Activated T-helper 1 cell treated with anti-CD3 and anti-CD28 coated beads, Interleukin-12 subunit alpha, Interleukin-12 subunit beta, Interleukin-2, Interleukin-4 antibody, amounts not matched to agents 30 ng/mL and 10 ng/mL and 1 ng/mL, durations not matched to agents 14 hours and 24 hours and 36 hours (primary cell): ENCODE data around the gene RPS6KA3. TPM values are rescaled to one million over a fixed set of nuclear protein-coding genes. Genes with fewer than 3 reads are reported as not detected.
"Not testable (repeated sequence)": the region's sequence is repeated elsewhere in the genome, so short reads cannot be mapped to it uniquely, and the experiment has no call there.

Source experiments
- DNase-seq: peaks from one replicate; pipeline ENCODE4 v3.0.0; 2021; ENCODE audit warnings: low spot score
- H3K27ac Mint-ChIP-seq: one replicate; pipeline ENCODE4 v1.8.0; 2021; ENCODE audit warnings: mild to moderate bottlenecking, mixed read lengths
- H3K27me3 Mint-ChIP-seq: one replicate; pipeline ENCODE4 v1.8.0; 2022; ENCODE audit warnings: mild to moderate bottlenecking, moderate library complexity, mixed read lengths; ENCODE audit not compliant: insufficient read depth
- H3K36me3 Mint-ChIP-seq: one replicate; pipeline ENCODE4 v1.8.0; 2021; ENCODE audit warnings: low read depth, mixed read lengths
- H3K4me1 Mint-ChIP-seq: one replicate; pipeline ENCODE4 v1.8.0; 2021; ENCODE audit warnings: low read depth, mixed read lengths
- H3K4me3 Mint-ChIP-seq: one replicate; pipeline ENCODE4 v1.8.0; 2021; ENCODE audit warnings: mild to moderate bottlenecking, moderate library complexity, mixed read lengths
- H3K9me3 Mint-ChIP-seq: one replicate; pipeline ENCODE4 v1.8.0; 2021; ENCODE audit warnings: mixed read lengths
- intact Hi-C: fragments of 100-400 bp; cut with micrococcal nuclease; formaldehyde crosslinking; loops from one replicate; pipeline ENCODE4 v1.15.1; 2024
- total RNA-seq: library from RNA; stranded (reverse); gene quantifications from 2 replicates; pipeline ENCODE4 v1.2.3, GENCODE V29; 2022

The RPS6KA3 gene
- total RNA-seq, 1 donor from 2014 or later = 58.8 TPM

DNA sequence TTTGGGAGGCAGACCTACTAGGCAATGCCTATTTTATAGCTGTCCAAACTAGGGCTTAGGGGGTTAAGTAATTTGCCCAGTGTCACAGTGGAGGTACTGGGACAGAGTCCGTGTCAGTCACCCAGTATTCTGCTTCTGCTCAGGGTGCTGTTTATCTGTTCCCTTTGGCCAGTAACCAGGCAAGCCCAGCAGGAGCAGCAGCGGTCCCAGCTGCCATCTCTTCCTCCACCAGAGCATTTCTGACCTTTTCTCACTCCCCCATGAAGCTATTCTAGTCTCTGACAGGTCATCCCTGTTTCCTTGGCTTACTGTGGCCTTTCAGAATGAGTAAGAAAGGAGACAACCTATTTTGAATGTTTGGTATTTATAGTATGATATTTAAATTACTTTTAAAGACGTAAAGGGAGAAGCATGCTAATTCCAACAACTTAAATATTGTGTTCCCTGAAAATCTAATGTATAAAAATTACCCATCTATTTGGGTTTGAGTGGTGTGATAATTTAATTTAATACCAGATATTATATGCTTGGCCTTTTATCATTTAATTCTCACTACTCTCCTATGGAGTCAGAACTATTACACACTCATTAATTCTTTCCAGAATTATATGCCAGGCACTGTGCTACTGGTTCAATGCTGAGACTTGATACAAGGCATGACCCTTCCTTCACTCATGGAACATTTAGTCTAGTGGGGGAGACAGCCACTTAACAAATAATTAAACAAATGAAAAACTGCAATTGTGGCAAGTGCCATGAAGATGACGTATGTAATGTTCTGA, 60.6 kb downstream of the RPS6KA3 start:
- Mint-ChIP-seq H3K4me1 (peaks cover 35% of the 10 kb centered on the region), H3K27ac (peak overlapping the region; percentile 23), H3K4me3 (no peak overlapping the region), H3K27me3 (no peaks in the 10 kb centered on the region), H3K9me3 (no peaks in the 10 kb centered on the region), H3K36me3 (peaks cover 37% of the 10 kb centered on the region)
- intact Hi-C loops = no loop called here
- no peak for DNase-seq

DNA sequence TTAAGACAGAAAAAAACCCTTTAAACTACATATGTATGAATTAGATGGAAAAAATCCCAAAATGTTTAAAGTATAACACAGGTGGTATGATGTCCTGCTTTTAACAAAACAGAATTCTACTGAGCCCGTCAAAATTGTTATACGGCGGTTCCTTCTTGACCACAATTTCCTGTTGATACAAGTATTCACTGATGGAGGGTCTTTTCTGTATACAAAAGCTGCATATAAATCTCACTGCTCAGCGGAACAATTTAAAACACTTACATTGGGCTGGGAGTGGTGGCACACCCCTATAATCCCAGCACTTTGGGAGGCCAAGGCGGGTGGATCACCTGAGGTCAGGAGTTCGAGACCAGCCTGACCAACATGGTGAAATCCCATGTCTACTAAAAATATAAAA, 62.4 kb downstream of the RPS6KA3 start:
- Mint-ChIP-seq H3K27me3 (no peaks in the 10 kb centered on the region), H3K36me3 (peaks cover 42% of the 10 kb centered on the region), H3K9me3 (no peaks in the 10 kb centered on the region), H3K4me3 (no peak overlapping the region), H3K4me1 (peaks cover 31% of the 10 kb centered on the region), H3K27ac (no peak overlapping the region)
- no peak for DNase-seq
- intact Hi-C loops = no loop called here

DNA sequence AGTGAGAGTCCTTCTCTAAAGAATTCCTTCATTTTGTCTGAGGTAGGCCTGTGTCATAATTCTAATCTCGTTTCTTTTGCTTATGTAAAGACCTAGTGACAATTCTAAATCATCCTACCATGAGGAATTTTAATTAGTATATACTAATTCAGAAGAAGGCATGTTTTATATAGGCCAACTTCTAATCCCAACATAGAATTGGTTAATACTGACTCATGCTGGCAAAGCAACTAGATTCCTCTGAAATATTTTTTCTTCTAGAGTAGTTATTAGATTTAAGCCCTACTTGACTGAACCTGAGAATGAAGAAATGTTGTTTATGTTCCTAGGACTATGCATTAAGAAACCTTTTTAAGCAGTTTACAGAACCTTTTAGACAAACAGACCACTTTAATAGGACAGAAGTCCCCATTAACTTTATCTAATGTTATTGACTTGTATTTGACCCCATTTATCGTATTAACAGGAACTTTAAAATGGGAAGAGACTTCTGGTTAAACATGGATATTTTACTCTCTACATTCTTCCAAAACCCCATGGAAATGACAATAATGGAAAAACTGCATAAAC, 69.0 kb downstream of the RPS6KA3 start:
- H3K4me1 Mint-ChIP-seq = peaks cover 7% of the 10 kb centered on the region
- H3K27ac Mint-ChIP-seq = no peak overlapping the region
- H3K36me3 Mint-ChIP-seq = peaks cover 33% of the 10 kb centered on the region
- DNase-seq = no peak
- H3K27me3 Mint-ChIP-seq = no peaks in the 10 kb centered on the region
- intact Hi-C loops = no loop called here
- H3K9me3 Mint-ChIP-seq = no peaks in the 10 kb centered on the region
- H3K4me3 Mint-ChIP-seq = no peak overlapping the region

DNA sequence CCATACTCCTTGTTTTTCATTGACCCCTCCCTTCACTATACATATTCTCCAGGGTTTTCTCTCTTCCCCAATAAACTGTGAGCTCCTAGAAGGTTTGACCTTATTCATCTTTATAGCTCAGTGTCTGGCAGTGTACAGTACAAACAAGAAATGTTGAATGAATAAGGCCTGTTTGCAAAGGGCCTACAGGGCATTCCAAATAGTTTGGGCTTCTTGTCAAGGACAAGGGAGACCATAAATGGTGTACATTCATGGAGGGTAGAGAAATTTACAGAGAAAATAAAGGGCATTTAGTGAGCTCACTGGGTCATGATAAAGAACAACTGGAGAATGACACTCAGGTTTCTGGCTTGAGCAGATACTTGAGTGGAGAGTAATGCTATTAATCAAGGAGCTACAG, 77.5 kb downstream of the RPS6KA3 start:
- no peak overlapping the region for H3K27ac Mint-ChIP-seq
- H3K27me3 Mint-ChIP-seq = no peaks in the 10 kb centered on the region
- H3K36me3 Mint-ChIP-seq = peaks cover 27% of the 10 kb centered on the region
- H3K4me1 Mint-ChIP-seq = no peaks in the 10 kb centered on the region
- H3K4me3 Mint-ChIP-seq = no peak overlapping the region
- no peaks in the 10 kb centered on the region for H3K9me3 Mint-ChIP-seq
- DNase-seq = no peak
- intact Hi-C loops = no loop called here

DNA sequence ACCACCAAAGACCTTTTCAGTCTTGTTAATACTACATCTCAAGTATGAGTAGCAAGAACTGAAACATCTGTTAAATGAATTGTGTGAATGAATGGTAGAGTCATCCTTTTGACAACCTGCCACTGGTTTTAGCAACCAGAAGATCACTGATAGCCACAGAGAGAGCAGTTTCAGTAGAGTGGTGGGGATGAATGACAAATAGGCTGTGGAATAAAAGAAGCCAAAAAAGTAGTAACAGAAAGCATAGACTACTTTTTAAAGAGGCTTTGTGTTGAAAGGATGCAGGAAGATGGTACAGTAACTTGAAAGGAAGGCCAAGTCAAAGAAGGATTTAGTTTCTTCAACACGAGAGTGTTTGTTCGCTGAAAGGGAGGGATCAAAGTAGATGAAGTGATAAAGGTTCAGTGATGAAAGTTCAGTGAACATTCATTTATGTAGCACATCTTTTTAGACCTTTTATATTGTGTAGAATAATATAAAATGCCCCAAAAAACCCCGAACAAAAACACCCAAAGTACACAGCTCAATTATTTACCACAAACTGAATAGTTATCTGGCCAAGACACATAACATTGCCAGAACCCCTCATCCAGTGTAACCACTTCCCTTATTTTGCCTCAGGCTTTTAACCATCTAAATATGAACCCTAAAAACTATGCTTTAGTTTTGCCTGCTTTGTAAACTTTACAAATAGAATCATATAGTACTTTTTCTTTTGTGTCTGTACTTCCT, 84.9 kb downstream of the RPS6KA3 start:
- Mint-ChIP-seq H3K27ac (peak overlapping the region; percentile 71), H3K4me3 (no peak overlapping the region), H3K36me3 (peaks cover 32% of the 10 kb centered on the region), H3K9me3 (no peaks in the 10 kb centered on the region), H3K27me3 (no peaks in the 10 kb centered on the region), H3K4me1 (peaks cover 18% of the 10 kb centered on the region)
- intact Hi-C loops = loop anchor here (1.0 kb wide), 1 partner anchor 43 kb away; no protein-coding TSS in a partner anchor
- no peak for DNase-seq

DNA sequence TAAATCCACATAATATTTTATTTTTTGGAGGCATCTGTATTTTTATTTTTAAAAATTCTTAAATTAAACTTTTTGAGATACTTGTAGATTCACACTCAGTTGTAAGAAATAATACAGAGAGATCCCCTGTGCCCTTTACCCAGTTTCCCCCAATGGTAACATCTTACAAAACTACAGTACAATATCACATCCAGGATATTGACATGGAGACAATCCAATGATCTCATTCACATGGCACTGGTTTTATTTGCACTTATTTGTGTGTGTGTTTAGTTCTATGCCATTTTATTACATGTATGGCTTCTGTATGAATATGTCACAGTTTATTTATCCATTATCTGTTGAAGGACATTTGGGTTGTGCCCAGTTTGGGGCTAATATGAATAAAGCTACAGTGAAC, 89.6 kb downstream of the RPS6KA3 start:
- no peak overlapping the region for H3K27ac Mint-ChIP-seq
- no peaks in the 10 kb centered on the region for H3K27me3 Mint-ChIP-seq
- intact Hi-C loops = no loop called here
- no peaks in the 10 kb centered on the region for H3K9me3 Mint-ChIP-seq
- no peak overlapping the region for H3K4me3 Mint-ChIP-seq
- peaks cover 21% of the 10 kb centered on the region for H3K36me3 Mint-ChIP-seq
- no peak for DNase-seq
- H3K4me1 Mint-ChIP-seq = peaks cover 9% of the 10 kb centered on the region

DNA sequence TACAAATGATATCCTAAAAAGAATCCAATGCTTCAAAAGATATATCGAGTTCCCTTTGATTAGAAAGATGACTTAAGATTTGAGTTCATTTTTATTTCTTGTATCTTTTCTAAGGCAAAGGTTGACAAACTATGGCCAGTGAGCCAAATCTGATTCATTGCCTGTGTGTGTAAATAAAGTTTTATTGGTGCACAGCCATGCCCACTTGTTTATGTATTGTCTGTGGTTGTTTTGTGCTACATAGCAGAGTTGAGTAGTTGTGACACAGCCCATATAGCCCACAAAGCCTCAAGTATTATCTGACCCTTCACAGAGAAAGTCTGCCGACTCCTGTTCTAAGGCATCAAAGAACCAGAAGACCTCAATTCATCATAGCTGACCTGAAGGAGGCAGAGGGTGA, 92.9 kb downstream of the RPS6KA3 start:
- no peaks in the 10 kb centered on the region for H3K27me3 Mint-ChIP-seq

DNA sequence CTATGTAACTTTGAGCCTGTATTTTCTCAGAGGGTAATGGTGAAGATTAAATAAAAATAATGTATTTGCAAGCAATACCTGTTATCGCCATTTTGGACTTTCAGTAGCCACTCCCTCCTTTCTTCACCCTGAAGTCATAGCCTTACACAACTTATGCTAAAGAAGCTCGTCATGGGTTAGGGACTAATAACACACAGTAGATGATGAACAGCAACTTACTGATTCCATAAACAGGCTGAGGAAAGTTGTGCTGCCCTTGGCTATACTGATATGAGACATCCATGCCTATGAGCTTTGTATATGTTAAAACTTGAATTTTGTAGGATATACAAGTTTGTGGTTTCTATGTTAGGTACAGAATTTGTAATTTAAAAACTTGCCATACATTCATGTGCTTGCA, 93.4 kb downstream of the RPS6KA3 start:
- intact Hi-C loops = no loop called here
- no peaks in the 10 kb centered on the region for H3K4me1 Mint-ChIP-seq
- no peak overlapping the region for H3K4me3 Mint-ChIP-seq
- DNase-seq = no peak
- H3K27ac Mint-ChIP-seq = no peak overlapping the region
- no peaks in the 10 kb centered on the region for H3K27me3 Mint-ChIP-seq
- H3K9me3 Mint-ChIP-seq = no peaks in the 10 kb centered on the region
- H3K36me3 Mint-ChIP-seq = peaks cover 6% of the 10 kb centered on the region

More for the DNA sequence above, 92.9 kb downstream of the RPS6KA3 start:
- intact Hi-C loops = no loop called here
- Mint-ChIP-seq H3K4me3 (no peak overlapping the region), H3K4me1 (no peaks in the 10 kb centered on the region), H3K36me3 (peaks cover 7% of the 10 kb centered on the region), H3K9me3 (no peaks in the 10 kb centered on the region), H3K27ac (no peak overlapping the region)
- DNase-seq = no peak

DNA sequence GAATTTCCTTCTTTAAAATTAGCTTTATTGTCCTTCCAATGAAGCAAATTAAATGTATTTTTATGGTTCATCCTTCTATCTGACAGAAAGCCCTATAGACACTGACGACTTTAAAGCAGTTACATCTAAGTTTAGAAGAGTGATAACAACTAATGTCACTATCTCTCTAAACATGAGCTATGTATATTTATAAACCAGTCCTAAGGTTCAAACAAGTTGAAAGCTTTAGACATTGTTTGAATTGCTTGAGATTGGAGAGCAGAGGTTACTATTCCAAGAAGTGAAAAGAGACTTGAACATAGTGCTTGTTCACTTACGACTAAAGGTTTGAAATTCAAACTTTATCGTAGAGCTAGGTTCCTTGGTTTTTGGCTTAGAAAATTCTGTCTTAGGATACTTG, 94.8 kb downstream of the RPS6KA3 start:
- no peak overlapping the region for H3K27ac Mint-ChIP-seq
- H3K9me3 Mint-ChIP-seq = no peaks in the 10 kb centered on the region
- H3K27me3 Mint-ChIP-seq = no peaks in the 10 kb centered on the region
- intact Hi-C loops = no loop called here
- DNase-seq = no peak
- no peak overlapping the region for H3K4me3 Mint-ChIP-seq
- peaks cover 7% of the 10 kb centered on the region for H3K36me3 Mint-ChIP-seq
- no peaks in the 10 kb centered on the region for H3K4me1 Mint-ChIP-seq

DNA sequence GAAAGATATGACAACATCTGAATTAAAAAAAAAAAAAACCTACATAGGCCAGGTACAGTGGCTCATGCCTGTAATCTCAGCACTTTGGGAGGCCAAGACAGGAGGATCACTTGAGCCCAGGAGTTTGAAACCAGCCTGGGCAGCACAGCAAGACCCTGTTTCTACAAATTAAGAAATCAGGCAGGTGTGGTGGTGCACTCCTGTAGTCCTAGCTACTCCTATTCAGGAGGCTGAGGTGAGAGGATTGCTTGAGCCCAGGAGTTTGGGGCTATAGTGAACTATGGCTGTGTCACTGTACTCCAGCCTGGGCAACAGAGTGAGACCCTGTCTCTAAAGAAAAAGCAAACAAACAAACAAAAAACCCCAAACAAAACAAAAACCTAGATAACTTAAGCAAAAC, 104.2 kb downstream of the RPS6KA3 start:
- H3K4me3 Mint-ChIP-seq, H3K9me3 Mint-ChIP-seq, intact Hi-C loops, H3K27ac Mint-ChIP-seq, H3K4me1 Mint-ChIP-seq, DNase-seq, H3K27me3 Mint-ChIP-seq: not testable (repeated sequence)
- peaks cover 30% of the 10 kb centered on the region for H3K36me3 Mint-ChIP-seq

DNA sequence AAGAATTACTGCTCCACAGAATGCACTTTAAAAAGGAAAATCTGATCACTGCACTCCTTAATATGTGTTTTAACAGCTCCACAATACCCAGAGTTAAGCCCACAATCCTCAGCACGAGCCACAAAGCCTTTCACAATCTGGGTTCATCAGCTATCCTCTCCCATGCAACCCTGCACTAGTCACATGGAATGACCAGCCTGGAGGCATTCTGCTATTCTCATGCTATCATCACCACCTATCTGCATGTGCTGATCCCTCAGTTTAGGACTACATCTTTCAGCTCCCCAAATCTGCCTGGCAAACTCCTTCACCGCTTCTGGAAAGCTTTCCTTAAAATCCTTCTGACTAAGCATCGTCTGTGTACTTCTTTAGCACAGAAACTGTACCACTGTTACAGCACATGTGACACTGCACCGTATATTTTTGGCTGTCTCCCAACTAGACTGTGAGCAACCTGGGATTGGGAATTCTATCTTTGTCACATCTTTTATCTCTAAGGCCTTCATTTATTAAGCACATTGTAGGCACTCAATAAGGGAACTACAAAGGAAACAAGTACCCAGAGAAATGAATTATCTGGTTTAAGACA, 106.8 kb downstream of the RPS6KA3 start:
- intact Hi-C loops = no loop called here
- Mint-ChIP-seq H3K4me1 (no peaks in the 10 kb centered on the region), H3K36me3 (peaks cover 37% of the 10 kb centered on the region), H3K4me3 (no peak overlapping the region), H3K9me3 (no peaks in the 10 kb centered on the region), H3K27me3 (no peaks in the 10 kb centered on the region), H3K27ac (no peak overlapping the region)
- no peak for DNase-seq

DNA sequence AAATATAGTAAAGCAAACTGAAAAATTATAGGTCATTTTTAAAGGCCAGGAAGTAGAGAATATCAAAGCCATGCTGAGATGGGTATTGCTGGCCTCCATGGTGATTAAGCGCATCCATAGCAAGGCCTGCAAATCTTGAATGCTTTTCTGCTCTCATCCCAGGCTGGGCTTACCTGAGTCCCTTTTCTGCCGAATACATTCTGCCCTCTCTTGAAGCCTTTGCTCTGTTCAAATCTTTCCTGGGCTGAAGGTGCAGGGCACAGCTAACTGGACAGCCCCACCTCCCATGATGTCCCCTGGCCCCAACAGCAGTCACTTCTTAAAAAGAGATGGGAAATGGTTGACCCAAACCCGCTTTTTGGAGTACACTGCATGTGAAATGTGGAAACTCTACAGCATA, 115.0 kb downstream of the RPS6KA3 start:
- DNase-seq = no peak
- H3K36me3 Mint-ChIP-seq = peaks cover 36% of the 10 kb centered on the region
- intact Hi-C loops = no loop called here

DNA sequence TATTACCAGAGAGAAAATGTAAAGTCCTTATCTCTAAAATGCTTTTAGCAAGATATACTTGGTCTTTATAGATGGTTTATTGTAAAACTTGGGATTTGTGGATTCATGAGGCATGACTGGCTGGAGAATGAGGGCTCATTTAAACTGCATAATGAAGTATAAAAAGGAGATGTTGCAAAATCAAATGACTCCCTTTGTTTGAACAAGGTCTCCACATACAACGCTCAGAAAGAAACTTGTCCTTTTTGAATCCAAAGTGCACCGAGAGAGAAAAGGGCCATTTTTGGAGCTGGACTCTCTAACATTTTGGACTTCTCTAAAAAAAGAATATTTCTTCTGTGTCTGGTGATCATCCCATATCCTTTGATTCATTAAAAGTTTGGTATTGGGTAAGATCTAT, 117.4 kb downstream of the RPS6KA3 start:
- no peaks in the 10 kb centered on the region for H3K27me3 Mint-ChIP-seq

More for the DNA sequence above, 115.0 kb downstream of the RPS6KA3 start:
- H3K9me3 Mint-ChIP-seq = no peaks in the 10 kb centered on the region
- no peak overlapping the region for H3K27ac Mint-ChIP-seq
- H3K27me3 Mint-ChIP-seq = no peaks in the 10 kb centered on the region
- H3K4me3 Mint-ChIP-seq = no peak overlapping the region
- peaks cover 4% of the 10 kb centered on the region for H3K4me1 Mint-ChIP-seq

More for the DNA sequence above, 117.4 kb downstream of the RPS6KA3 start:
- Mint-ChIP-seq H3K27ac (no peak overlapping the region), H3K36me3 (peaks cover 21% of the 10 kb centered on the region), H3K9me3 (no peaks in the 10 kb centered on the region), H3K4me3 (no peak overlapping the region), H3K4me1 (peaks cover 4% of the 10 kb centered on the region)
- intact Hi-C loops = no loop called here
- DNase-seq = no peak
